Spinal cord (tissue), 10 donors: ENCODE data around the gene KRTAP1-4. TPM values are rescaled to one million over a fixed set of nuclear protein-coding genes. Genes with fewer than 3 reads are reported as not detected.
"Not testable (repeated sequence)": the region's sequence is repeated elsewhere in the genome, so short reads cannot be mapped to it uniquely, and the experiment has no call there.

ENCODE experiments used
- DNase-seq, 6 donors: peaks; one replicate each; pipeline versions ENCODE4 v3.0.0 to v3.0.0-alpha.2; 2013 to 2015; ENCODE audit warnings: low spot score in 6 of 6, low read depth in 4 of 6
- H3K27ac ChIP-seq: one replicate; pipeline ENCODE4 v1.5.1; 2013; ENCODE audit warnings: low read depth, low read length, control low read depth
- H3K27me3 ChIP-seq: one replicate; pipeline ENCODE4 v1.6.1; 2013; ENCODE audit warnings: low read length; ENCODE audit not compliant: control insufficient read depth, insufficient read depth
- H3K36me3 ChIP-seq: one replicate; pipeline ENCODE4 v1.6.1; 2013; ENCODE audit warnings: low read length; ENCODE audit not compliant: control insufficient read depth, insufficient read depth
- H3K4me1 ChIP-seq: one replicate; pipeline ENCODE4 v1.6.1; 2013; ENCODE audit warnings: low read length; ENCODE audit not compliant: control insufficient read depth, insufficient read depth
- H3K4me3 ChIP-seq: one replicate; pipeline ENCODE4 v1.5.1; 2013; ENCODE audit warnings: low read depth, low read length, control low read depth
- H3K9me3 ChIP-seq: one replicate; pipeline ENCODE4 v1.6.1; 2013; ENCODE audit warnings: low read length; ENCODE audit not compliant: control insufficient read depth, insufficient read depth
- WGBS: methylation state at CpG from one replicate; pipeline ENCODE4 v1.1.5; 2013; ENCODE audit warnings: missing lambda C conversion rate; ENCODE audit not compliant: insufficient coverage; 5-methylcytosine and 5-hydroxymethylcytosine counted together
- polyA plus RNA-seq, 2 donors: library from polyadenylated mRNA; unstranded; fragments of 120-200 nt; gene quantifications; one replicate each; pipeline ENCODE4 v1.2.1, GENCODE V29; 2013; ENCODE audit not compliant: insufficient read length in 2 of 2
- total RNA-seq, 2 donors: library from RNA; depleted of rRNA in 1 of 2; stranded (reverse); fragments of 120-200 nt in 1 of 2; fragments of >200 nt in 1 of 2; gene quantifications; one replicate each; pipeline versions ENCODE4 v1.2.3 to v1.2.4, GENCODE V29; 2013 to 2014
- donor health status: healthy.

The KRTAP1-4 gene
- total and polyA plus RNA-seq, 4 donors = not detected

GRCh38 chr17:41063449-41063848 lies 33.5 kb upstream of the KRTAP1-4 start:
- no peaks in the 10 kb centered on the region for H3K9me3 ChIP-seq
- no CpG with 5 or more reads among the region's 4 CpGs for WGBS
- no peaks in the 10 kb centered on the region for H3K4me1 ChIP-seq
- H3K36me3 ChIP-seq = no peaks in the 10 kb centered on the region
- no peak for DNase-seq
- no peak overlapping the region for H3K4me3 ChIP-seq
- H3K27me3 ChIP-seq = no peaks in the 10 kb centered on the region
- no peak overlapping the region for H3K27ac ChIP-seq

- H3K36me3 ChIP-seq = no peaks in the 10 kb centered on the region
- no peaks in the 10 kb centered on the region for H3K9me3 ChIP-seq
- H3K4me1 ChIP-seq = no peaks in the 10 kb centered on the region
- H3K27me3 ChIP-seq = no peaks in the 10 kb centered on the region
- no peak overlapping the region for H3K27ac ChIP-seq
- 60% methylated on average over 1 of the region's 1 CpG for WGBS
- DNase-seq = no peak
- H3K4me3 ChIP-seq = no peak overlapping the region
Observed at GRCh38 chr17:41061964-41062363, 32.0 kb upstream of the KRTAP1-4 start.

GRCh38 chr17:41060052-41060604 lies 30.1 kb upstream of the KRTAP1-4 start, which contains the start of gene KRTAP2-3:
Gene KRTAP2-3, minus strand, starts transcription at chr17:41060114. Its CDS starts 64 bp downstream, at chr17:41060050.
- no peak within 1 kb of the TSS for H3K4me3 ChIP-seq
- no peak for DNase-seq
- H3K27me3 ChIP-seq = no peaks in the 10 kb centered on the region
- H3K4me1 ChIP-seq = no peaks in the 10 kb centered on the region
- no peaks in the 10 kb centered on the region for H3K9me3 ChIP-seq
- H3K36me3 ChIP-seq = no peaks in the 10 kb centered on the region
- H3K27ac ChIP-seq = no peak within 1 kb of the TSS
- whole genome bisulfite sequencing = 80% methylated on average over 4 of the region's 6 CpGs

- not testable (repeated sequence) for DNase-seq, H3K27me3 ChIP-seq, H3K4me3 ChIP-seq, H3K36me3 ChIP-seq, H3K27ac ChIP-seq, H3K9me3 ChIP-seq, H3K4me1 ChIP-seq
- 42% methylated on average over 6 of the region's 31 CpGs for WGBS
Observed at GRCh38 chr17:41059276-41060051, 29.5 kb upstream of the KRTAP1-4 start.

GRCh38 chr17:41058741-41059140 lies 28.7 kb upstream of the KRTAP1-4 start:
- WGBS = no CpG with 5 or more reads among the region's 5 CpGs
- Histone ChIP-seq H3K27ac (no peak overlapping the region), H3K27me3 (no peaks in the 10 kb centered on the region), H3K36me3 (no peaks in the 10 kb centered on the region), H3K4me3 (no peak overlapping the region), H3K4me1 (no peaks in the 10 kb centered on the region), H3K9me3 (no peaks in the 10 kb centered on the region)
- no peak for DNase-seq

- Histone ChIP-seq H3K27ac (no peak overlapping the region), H3K4me1 (no peaks in the 10 kb centered on the region), H3K9me3 (no peaks in the 10 kb centered on the region), H3K27me3 (no peaks in the 10 kb centered on the region), H3K36me3 (no peaks in the 10 kb centered on the region), H3K4me3 (no peak overlapping the region)
- DNase-seq = no peak
- WGBS = no CpG with 5 or more reads among the region's 1 CpG
Observed at GRCh38 chr17:41057547-41057946, 27.6 kb upstream of the KRTAP1-4 start.

- H3K4me1 ChIP-seq, DNase-seq: not testable (repeated sequence)
- no CpG with 5 or more reads among the region's 6 CpGs for WGBS
Observed at GRCh38 chr17:41055130-41055529, 25.1 kb upstream of the KRTAP1-4 start, which contains the start of gene KRTAP2-2. Gene KRTAP2-2, minus strand, starts transcription at chr17:41055230. Its CDS starts 19 bp downstream, at chr17:41055211.

GRCh38 chr17:41054556-41054955 lies 24.6 kb upstream of the KRTAP1-4 start:
- H3K4me3 ChIP-seq, H3K9me3 ChIP-seq, H3K27ac ChIP-seq, H3K27me3 ChIP-seq, H3K36me3 ChIP-seq, H3K4me1 ChIP-seq, DNase-seq: not testable (repeated sequence)
- 77% methylated on average over 7 of the region's 9 CpGs for WGBS

More at GRCh38 chr17:41055130-41055529, 25.1 kb upstream of the KRTAP1-4 start, which contains the start of gene KRTAP2-2:
- not testable (repeated sequence) for H3K27ac ChIP-seq, H3K36me3 ChIP-seq, H3K9me3 ChIP-seq, H3K4me3 ChIP-seq, H3K27me3 ChIP-seq

GRCh38 chr17:41054025-41054424 lies 24.0 kb upstream of the KRTAP1-4 start:
- H3K4me3 ChIP-seq = no peak overlapping the region
- WGBS = 90% methylated on average over 3 of the region's 4 CpGs

GRCh38 chr17:41052566-41052965 lies 22.6 kb upstream of the KRTAP1-4 start:
- Histone ChIP-seq H3K27me3 (no peaks in the 10 kb centered on the region), H3K36me3 (no peaks in the 10 kb centered on the region), H3K4me1 (no peaks in the 10 kb centered on the region), H3K9me3 (no peaks in the 10 kb centered on the region), H3K4me3 (no peak overlapping the region), H3K27ac (no peak overlapping the region)
- DNase-seq = no peak

More at GRCh38 chr17:41054025-41054424, 24.0 kb upstream of the KRTAP1-4 start:
- no peaks in the 10 kb centered on the region for H3K9me3 ChIP-seq
- H3K4me1 ChIP-seq = no peaks in the 10 kb centered on the region
- no peaks in the 10 kb centered on the region for H3K27me3 ChIP-seq
- no peak for DNase-seq
- H3K36me3 ChIP-seq = no peaks in the 10 kb centered on the region
- H3K27ac ChIP-seq = no peak overlapping the region
